Omental fat pad (tissue), 4 donors: Measurements from ENCODE around the gene AADAC. TPM values are rescaled to one million over a fixed set of nuclear protein-coding genes. Genes with fewer than 3 reads are reported as not detected.
"Not testable (repeated sequence)": the region's sequence is repeated elsewhere in the genome, so short reads cannot be mapped to it uniquely, and the experiment has no call there.

Experiments
- ATAC-seq: fragments of 150-250 bp; one replicate; pipeline ENCODE4 v1.9.1; 2016; ENCODE audit warnings: mild to moderate bottlenecking, moderate library complexity; ENCODE audit not compliant: low FRiP score
- DNase-seq: peaks from one replicate; pipeline ENCODE4 v3.0.0-alpha.2; 2019; ENCODE audit warnings: low spot score
- total RNA-seq, 4 donors: library from RNA; depleted of rRNA; stranded (reverse); fragments of >200 nt; gene quantifications; one replicate each; pipeline ENCODE4 v1.1.0, GENCODE V29; 2016
- TF ChIP-seq, protein P1 (sequence below), 3 donors: fragments of 450-650 bp; IDR thresholded peaks; one replicate each; pipeline ENCODE4 v1.5.1; 2016 to 2017; ENCODE audit warnings: antibody characterized with exemption in 3 of 3, mild to moderate bottlenecking in 3 of 3, moderate library complexity in 2 of 3

AADAC gene
- total RNA-seq, 4 donors from 2014 or later = 0.95 to 22.2 (median 1.8) TPM

DNA sequence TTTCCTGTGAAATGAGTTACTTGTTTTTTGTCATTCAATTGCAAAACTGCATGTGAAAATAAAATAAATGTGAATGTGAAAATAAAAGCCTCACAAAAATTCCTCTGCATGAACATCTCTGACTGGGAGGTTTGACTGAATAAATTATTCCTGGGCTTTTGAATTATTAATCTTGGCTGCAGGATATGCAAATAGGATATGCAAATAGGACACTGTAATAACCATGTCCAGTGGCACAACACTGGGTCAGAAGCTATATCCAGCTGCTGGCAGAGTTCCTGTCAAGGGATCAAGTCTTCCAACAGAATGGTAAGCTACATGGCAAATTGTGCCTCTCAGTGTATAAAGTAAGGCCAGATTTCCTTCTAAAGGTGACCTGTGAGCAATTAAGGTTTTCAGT is 59.5 kb downstream of the AADAC start, which contains the start of gene SUCNR1:
TSS of gene SUCNR1 (plus strand) at position 246 of the 400 bp plus-strand sequence. CDS start 6,250 bp downstream, outside the sequence.
- no peak for ATAC-seq
- TF ChIP-seq, protein P1, sequence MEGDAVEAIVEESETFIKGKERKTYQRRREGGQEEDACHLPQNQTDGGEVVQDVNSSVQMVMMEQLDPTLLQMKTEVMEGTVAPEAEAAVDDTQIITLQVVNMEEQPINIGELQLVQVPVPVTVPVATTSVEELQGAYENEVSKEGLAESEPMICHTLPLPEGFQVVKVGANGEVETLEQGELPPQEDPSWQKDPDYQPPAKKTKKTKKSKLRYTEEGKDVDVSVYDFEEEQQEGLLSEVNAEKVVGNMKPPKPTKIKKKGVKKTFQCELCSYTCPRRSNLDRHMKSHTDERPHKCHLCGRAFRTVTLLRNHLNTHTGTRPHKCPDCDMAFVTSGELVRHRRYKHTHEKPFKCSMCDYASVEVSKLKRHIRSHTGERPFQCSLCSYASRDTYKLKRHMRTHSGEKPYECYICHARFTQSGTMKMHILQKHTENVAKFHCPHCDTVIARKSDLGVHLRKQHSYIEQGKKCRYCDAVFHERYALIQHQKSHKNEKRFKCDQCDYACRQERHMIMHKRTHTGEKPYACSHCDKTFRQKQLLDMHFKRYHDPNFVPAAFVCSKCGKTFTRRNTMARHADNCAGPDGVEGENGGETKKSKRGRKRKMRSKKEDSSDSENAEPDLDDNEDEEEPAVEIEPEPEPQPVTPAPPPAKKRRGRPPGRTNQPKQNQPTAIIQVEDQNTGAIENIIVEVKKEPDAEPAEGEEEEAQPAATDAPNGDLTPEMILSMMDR (IDR thresholded peaks at IDR 0.05) = no peak
- no peak for DNase-seq

DNA sequence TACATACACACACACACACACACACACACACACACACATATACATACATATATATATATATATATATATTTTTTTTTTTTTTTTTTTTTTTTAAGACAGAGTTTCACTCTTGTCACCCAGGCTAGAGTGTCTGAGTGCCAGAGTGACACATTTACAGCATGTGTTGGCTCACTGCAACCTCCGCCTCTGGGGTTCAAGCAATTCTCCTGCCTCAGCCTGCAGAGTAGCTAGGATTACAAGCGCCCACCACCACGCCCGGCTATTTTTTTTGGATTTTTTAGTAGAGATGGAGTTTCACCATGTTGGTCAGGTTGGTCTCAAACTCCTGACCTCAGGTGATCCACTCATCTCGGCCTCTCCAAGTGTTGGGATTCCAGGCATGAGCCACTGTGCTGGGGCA is 60.2 kb downstream of the AADAC start:
- DNase-seq, ATAC-seq: not testable (repeated sequence)

DNA sequence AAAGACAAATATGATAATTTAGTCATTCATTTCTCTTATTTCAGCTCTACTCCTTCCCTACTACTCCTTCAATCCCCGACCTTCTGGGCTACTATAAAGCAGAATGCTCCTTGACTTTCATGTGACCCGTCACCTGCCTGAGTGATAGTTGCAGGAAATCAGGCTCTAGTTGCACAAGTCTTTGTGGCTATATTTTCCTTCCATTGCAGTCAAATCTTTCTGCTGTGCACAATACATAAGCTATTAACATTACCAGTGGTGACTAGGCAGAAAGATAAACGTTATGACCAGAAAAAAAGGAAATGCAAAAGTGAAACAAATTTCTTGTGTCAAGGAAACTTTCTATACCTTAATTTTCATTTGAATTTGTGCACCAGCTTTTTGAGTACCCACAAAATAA is 61.8 kb downstream of the AADAC start:
- DNase-seq = no peak
- TF ChIP-seq, protein P1 (IDR thresholded peaks at IDR 0.05) = no peak
- no peak for ATAC-seq

DNA sequence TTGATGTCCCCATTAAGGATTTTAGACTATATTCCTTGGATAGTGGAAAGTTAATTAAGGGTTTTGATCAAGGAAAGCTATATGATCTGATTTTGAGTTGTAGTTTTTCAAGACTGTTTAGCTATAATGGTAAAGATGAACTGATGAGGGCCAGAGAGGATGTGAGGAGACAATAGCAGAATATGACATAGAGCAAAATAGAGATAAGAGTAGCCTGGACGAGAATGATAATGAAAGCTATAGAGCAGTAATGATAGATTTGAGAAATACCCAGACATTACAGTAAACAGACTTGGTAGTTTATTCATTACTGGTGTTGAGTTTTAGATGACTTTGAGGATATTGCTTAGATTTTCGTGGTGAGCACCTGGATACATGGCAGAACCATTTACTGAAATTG is 63.4 kb downstream of the AADAC start:
- DNase-seq = no peak
- TF ChIP-seq, protein P1 (IDR thresholded peaks at IDR 0.05) = no peak
- no peak for ATAC-seq

Other genes with a start within 250 kb of the AADAC start
- 1 to 10 TPM in 3 of 4 donors, not detected in 1; 1.1 to 8.1 (median 2.8) TPM for gene AADACL2, start 80.2 kb upstream of the AADAC start, total RNA-seq
- gene SUCNR1, start 59.5 kb downstream of the AADAC start, total RNA-seq = 1 to 10 TPM; 1.1 to 2.8 (median 2.5) TPM